Measurements from ENCODE around the gene SFT2D3. TPM values are rescaled to one million over a fixed set of nuclear protein-coding genes. Genes with fewer than 3 reads are reported as not detected.
A peak's percentile ranks its signal among the peaks of the same experiment; 100 is the strongest.

Gene SFT2D3
- total and polyA plus RNA-seq, 2 of the 13 experiments (the other 11 are each of a cell fraction or from before 2014, with no cell fraction given) = 8.3 to 9.4 TPM

DNA sequence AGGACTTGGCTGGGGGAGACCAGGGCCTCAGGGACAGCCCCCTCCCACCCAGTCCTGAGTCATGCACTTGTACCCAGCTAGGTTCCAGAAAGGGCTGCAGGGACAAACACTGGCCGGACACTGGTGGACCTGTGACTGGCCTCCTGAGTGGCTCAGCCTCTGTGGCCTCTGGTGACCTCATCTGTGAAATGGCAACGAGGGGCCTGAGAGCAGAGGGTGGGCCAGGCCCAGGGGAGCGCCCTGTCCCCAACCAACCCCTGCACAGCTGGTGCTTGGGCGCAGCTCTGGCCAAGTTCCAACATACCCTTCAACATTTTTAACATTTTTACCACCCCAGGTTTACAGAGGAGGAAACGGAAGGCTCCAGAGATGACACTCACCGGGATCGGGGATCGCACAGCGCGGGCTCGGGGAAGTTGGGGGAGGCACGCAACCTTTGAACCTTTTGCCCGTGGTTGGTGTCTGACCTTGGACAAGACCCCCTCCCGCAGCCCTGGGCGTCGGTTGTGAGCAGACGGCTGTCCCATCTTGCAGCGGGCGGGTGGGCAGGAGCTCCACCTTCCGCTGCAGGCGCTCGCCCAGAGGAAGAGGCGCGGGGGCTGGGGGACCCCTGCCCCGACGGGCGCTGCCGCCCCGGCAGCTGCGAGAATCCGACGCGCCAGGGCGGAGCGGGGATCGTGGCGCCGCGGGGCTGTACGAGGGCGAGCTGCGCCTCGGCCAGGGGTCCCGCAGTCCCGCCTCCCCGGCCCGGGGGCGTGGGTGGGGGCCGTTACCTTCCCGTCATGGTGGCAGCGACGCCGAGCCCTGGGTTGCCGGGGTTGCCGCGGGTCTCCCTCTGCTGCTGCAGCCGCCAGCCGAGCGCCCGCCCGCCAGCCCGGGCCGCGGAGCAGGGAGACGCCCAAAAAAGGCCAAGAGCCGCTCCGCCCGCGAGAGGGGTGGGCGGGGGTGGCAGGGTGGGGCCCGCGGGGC lies 26.8 kb upstream of the SFT2D3 start (continued):
- TF ChIP-seq RNF2 (conservative IDR thresholded peaks at IDR 0.05; ENCODE audit: low read depth) (peak; percentile 50; the same call in 1 of the 2 replicates), ADNP (CRISPR knock-in tag; IDR thresholded peaks at IDR 0.05) (no peak), NONO (IDR thresholded peaks at IDR 0.05) (no peak), NONO (CRISPR knock-in tag; conservative IDR thresholded peaks at IDR 0.05) (peak; percentile 60), ZNF282 (IDR thresholded peaks at IDR 0.05; ENCODE audit: partially characterized antibody) (no peak), JUND (CRISPR knock-in tag; IDR thresholded peaks at IDR 0.05) (0 out of 2 replicates have a peak, but pooled peaks have one; percentile 34), ATF4 (CRISPR knock-in tag; IDR thresholded peaks at IDR 0.05) (no peak), AGO1 (IDR thresholded peaks at IDR 0.05; ENCODE audit: low read depth, low read length, poor library complexity, severe bottlenecking) (no peak), ZGPAT (CRISPR knock-in tag; IDR thresholded peaks at IDR 0.05) (peak; percentile 34; the same call in 1 of the 2 replicates), MYC (CRISPR knock-in tag; IDR thresholded peaks at IDR 0.05; ENCODE audit: borderline replicate concordance) (peak; percentile 2; the same call in 1 of the 2 replicates), TBX2 (CRISPR knock-in tag; IDR thresholded peaks at IDR 0.05; ENCODE audit: borderline replicate concordance) (peak; percentile 55), ZNF629 (CRISPR knock-in tag; conservative IDR thresholded peaks at IDR 0.05) (peak; percentile 40; the same call in 1 of the 2 replicates), GATAD2A (CRISPR knock-in tag; IDR thresholded peaks at IDR 0.05) (0 out of 2 replicates have a peak, but pooled peaks have one; percentile 16), HNRNPL (IDR thresholded peaks at IDR 0.05; ENCODE audit: low read depth, low read length) (0 out of 2 replicates have a peak, but pooled peaks have one; percentile 19), SATB2 (CRISPR knock-in tag; IDR thresholded peaks at IDR 0.05) (no peak), RAD21 (CRISPR knock-in tag; IDR thresholded peaks at IDR 0.05) (no peak), ATF2 (CRISPR knock-in tag; IDR thresholded peaks at IDR 0.05) (no peak), ATF7-NPFF (CRISPR knock-in tag; IDR thresholded peaks at IDR 0.05; ENCODE audit: low read depth) (0 out of 2 replicates have a peak, but pooled peaks have one; percentile 27), BORCS8-MEF2B (CRISPR knock-in tag; IDR thresholded peaks at IDR 0.05) (peak; percentile 57; the same call in 1 of the 2 replicates), RFX3 (CRISPR knock-in tag; IDR thresholded peaks at IDR 0.05) (no peak), ZNF746 (CRISPR knock-in tag; IDR thresholded peaks at IDR 0.05) (peak; percentile 45; the same call in 1 of the 2 replicates), ZNF556 (CRISPR knock-in tag; IDR thresholded peaks at IDR 0.05; ENCODE audit: borderline replicate concordance) (no peak; the same call in 1 of the 2 replicates), ZNF160 (CRISPR knock-in tag; IDR thresholded peaks at IDR 0.05) (no peak), ZSCAN9 (CRISPR knock-in tag; IDR thresholded peaks at IDR 0.05; ENCODE audit: borderline replicate concordance) (no peak), TEAD3 (CRISPR knock-in tag; optimal IDR thresholded peaks at IDR 0.05; ENCODE audit: borderline replicate concordance) (peak; percentile 59), ZNF510 (CRISPR knock-in tag; IDR thresholded peaks at IDR 0.05; ENCODE audit: low read depth) (no peak), HNRNPLL (IDR thresholded peaks at IDR 0.05; ENCODE audit: low read depth, low read length, poor library complexity, severe bottlenecking) (peak; percentile 24), ZSCAN29 (CRISPR knock-in tag; conservative IDR thresholded peaks at IDR 0.05) (0 out of 2 replicates have a peak, but pooled peaks have one; percentile 52)

Data from HepG2 (cell line).